ENCODE results near the gene TXNDC2.

Gene TXNDC2

DNA sequence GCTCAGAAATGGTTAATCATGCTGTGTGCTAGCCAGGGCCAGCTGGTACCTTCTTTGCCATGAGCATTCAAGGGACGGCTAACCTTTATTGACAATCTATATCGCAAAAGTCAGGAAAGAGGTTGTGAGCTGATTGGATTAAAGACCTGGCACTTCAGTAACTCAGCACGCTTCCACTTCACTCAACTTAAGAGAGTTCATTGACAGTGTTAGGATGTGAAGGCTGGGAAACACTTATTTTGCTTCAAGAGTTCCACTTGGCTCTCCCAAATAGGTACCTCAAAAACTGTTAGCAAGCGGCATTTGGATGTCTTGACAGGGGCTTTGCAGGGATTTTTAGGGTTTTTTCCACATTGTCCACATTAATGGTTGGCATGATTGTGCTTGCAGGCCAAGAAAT is 25.1 kb upstream of the TXNDC2 start:
- ATAC-seq, result no peak

DNA sequence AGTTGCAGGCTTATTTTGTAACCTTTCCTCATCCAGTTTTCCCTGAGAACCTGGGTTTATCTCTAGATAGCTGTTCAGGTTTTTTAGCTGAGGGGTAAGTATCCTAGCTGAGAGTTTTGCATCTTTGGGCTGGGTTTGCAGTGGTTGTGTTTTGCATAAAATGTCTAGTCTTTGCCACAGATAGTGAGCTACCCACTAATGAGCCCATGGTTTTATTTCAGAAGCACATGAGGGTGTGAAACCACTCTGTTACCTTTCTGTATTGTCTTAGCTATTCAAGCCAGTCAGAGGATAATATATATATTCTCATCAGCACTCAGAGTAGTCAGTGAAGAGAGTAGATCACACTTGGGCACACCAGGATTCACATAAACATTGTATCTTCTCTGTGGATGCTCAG is 24.6 kb upstream of the TXNDC2 start:
- ATAC-seq, result no peak

DNA sequence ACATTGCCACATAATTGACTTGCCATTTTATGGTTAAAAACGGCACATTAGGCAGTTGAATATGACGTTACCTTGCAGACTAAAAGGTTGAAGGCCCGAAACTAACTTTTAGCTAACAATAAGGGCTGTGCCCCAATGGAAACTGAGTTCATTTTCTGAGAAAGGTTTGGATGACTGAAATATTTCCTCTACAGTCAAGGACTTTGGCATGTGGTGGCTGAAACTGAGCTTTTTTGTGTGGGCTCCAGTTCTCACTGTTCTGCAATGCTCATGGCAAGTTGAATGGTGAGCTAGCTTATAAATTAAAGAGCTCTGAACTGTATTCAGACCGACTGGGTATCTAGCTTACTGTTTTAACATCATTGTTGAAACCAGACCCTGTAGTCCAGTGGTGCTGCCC is 23.8 kb upstream of the TXNDC2 start:
- peak; percentile 21 to 45 for ATAC-seq

DNA sequence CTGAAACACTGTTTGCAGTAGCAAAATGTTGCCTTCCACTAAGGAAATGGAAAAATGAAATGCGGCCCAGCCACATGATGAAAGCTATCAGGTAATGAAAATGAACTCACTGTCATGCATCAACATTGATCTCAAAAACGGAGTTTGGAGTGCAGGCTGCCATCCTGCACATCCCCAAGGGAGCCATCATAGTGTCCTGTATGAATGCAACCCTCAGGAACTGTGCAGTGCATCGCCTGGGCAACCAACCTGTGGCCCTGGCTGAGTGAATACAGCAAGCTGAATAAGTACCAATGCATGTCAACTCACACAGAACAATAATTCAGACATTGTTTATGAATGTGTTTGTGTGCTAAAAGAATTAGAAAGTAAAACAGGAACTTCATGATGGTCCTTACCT is 23.1 kb upstream of the TXNDC2 start:
- no peak for ATAC-seq

DNA sequence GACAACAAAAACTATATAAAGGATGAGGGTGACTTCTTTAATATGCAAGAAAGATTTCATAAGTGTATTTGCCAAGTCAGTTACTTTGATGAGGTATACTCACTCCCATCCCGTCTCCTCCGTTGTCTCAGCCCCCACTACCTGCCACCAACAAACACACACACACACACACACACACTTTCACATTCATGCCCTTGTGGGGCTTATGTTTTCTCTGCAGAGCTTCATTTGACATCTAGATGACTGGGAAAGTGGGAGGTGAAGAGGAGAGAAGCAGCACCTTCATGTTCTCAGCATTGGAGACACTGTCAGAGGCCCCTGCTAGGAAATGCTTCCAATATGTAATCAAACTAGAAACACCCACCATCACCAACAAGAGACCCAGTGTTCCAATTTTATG is 22.5 kb upstream of the TXNDC2 start:
- ATAC-seq, result no peak

DNA sequence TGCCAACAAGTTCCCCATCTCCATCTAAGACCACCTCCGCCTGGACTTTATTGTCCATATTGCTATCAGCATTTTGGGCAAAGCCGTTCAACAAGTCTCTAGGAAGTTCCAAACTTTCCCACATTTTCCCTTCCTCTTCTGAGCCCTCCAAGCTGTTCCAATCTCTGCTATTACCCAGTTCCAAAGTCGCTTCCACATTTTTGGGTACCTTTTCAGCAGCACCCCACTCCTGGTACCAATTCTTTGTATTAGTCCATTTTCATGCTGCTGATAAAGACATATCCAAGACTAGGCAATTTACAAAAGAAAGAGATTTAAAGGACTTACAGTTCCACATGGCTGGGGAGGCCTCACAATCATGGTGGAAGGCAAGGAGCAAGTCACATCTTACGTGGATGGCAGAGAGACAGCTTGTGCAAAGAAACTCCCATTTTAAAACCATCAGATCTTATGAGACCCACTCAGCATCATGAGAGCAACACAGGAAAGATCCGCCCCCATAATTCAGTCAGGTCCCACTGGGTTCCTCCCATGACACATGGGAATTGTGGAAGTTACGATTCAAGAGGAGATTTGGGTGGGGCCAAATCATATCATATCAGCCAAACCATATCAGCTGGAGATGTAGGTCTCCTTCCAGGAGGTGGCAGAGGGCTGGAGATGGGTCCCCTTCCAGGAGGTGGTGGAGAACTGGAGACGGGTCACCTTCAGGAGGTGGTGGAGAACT is 19.8 kb upstream of the TXNDC2 start:
- ATAC-seq, result no peak

DNA sequence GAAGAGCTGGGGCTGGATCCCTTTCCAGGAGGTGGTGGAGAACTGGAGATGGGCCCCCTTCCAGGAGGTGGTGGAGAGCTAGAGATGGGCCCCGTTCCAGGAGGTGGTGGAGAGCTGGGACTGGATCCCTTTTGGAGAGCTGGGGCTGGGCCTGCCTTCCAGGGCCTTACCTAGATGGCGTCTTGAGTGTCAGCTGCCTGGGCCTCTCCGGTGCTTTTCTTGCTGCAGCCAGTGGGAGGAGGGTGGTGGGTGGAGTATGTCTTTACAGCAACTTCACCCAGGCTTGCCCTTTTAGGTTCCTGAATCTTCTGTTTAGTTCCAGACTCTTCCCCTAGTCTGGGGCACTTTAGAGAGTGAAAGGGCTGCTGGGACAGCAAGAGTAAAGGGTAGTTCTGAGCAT is 19.1 kb upstream of the TXNDC2 start:
- no peak for ATAC-seq

DNA sequence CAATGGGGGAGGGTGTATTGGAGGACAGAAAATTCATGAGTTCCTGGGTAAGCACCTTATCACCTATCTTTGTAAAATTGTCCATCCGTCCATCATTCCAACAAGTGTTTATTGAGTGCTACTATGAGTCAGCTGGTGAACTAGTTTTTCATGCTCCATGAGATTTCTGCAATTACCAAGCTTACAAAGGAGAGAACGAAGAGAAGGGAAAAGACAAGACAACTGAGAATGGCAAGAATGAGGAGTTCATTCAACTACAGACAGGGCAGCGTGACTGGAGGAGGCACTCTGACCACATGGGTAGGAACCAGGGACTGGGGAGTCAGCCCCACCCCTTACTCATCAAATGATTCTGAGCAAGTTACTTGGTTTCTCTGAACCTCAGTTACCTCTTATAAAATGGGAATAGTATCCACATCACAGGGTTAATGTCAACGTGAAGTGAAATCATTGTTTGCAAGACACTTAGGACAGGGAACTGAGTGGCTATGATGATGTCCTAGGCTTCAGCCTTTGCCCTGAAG is 18.6 kb upstream of the TXNDC2 start:
- no peak for ATAC-seq

DNA sequence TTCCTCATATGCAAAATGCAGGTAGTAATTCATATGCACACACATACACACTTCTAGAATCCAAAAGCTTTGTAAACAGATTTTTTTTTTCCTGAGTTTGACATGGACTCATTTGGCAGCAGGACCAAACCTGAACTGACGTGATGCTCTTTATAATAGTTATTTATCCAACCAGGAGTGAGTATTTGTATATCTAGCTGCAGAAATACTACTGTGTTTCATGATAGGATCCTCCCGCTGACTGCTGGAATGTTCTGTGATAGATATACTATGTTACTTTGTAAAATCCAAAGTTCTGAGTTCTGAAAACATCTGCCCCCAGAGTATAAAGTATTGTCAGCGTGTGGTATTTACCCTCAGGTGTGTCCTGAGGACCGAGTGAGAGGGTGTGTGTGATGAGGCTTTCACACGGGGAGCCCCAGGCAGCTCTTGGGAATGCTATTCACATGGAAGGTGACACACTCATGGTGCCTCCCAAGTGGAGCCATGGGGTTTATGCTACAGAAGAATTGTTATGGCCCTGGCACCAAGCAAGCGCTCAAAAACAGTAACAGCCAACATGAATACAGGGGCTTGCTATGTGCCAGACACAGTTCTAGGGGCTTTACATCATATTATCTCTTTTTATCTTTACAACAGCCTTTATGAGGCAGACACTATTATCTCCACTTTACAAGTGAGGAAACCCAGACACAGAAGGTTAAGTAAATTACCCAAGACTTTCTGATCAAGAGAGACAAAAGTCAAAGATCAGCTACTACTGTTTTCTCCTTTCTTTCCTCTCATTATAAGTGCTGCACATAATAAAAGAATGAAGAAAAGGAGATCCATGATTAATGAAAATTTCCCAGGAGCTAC is 16.7 kb upstream of the TXNDC2 start:
- no peak for ATAC-seq

DNA sequence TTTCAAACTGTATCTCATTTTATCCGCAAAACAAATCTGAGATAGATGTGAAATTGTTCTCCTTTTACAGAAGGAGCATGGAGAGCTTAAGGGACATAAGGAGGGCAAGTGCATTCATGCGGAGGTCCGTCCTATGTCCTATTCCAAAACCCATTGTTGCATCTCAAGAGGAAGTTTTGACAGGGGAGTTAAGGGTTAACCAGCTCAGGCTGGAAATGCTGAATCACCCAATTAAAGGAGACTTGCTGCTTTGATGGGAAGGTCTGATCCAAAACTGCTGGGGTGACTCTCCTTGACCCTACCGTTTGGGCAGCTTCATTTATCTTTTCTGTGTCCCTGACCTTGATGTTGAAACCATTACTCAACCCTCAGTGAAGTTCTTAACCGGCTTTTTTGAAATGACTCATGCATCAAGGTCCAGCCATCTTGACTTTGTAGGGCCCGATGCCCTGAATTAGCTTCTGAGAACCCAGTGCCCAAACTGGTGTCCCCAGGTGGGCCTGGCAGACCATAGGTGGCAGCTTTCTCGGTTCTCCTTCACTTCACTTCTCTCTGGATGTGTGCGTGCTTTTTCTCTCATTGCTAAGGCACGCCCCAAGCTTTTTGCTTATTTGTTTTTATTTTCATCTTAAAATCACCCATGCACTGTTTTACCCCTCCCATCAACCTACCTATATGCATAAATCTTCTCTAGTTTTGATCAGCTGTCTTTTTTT is 15.9 kb upstream of the TXNDC2 start:
- no peak for ATAC-seq

DNA sequence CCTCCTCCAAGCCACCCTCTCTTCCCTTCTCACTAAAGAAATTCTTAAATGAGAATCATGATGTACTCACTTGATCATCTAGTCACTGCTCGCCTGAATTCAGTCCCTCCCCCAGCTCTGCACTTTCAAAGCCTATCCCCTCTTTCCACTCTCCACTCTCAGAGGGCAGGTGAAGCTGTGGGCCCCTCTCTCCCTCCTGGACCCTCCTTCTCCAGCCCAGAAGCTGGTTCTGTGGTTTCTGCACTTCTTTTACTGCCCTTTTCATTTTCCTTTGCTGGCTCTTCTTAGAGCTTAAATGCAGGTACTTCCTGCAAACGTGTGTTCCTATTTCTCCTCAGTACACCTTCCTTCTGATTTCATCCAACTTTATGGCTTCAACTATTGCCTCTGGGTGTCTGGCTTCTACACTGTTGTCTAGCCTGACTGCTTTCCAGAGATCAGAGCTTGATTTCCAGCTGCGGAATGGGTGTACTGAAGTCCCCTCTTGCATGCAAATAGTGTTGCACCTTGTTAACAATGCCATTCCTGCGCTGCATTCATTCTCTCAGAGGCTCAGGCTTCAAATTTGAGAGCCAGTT is 15.3 kb upstream of the TXNDC2 start:
- ATAC-seq, result no peak

DNA sequence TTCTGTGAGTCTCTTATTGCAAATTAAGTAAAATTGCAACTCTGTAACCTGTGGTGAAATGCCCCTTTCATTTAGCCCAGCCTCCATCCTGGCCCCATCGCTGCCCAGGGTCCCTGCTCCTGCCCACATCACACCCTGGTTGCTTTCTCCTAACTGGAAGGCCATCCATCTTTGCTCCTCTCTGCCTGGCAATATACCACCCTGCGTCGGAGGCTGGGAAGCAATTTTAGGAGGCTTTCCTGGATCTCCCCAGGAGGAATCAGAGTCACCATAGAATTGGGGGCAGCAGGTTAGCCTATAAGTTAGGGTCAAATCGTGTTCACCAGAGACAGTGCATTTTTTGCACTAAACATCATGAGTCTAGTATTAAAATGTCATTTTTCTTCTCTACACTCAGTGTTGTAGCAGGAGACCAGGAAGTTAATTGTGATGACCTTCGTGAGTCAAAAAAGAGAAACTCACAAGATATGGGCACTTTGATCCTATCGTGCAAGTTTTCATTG is 14.5 kb upstream of the TXNDC2 start:
- no peak for ATAC-seq

DNA sequence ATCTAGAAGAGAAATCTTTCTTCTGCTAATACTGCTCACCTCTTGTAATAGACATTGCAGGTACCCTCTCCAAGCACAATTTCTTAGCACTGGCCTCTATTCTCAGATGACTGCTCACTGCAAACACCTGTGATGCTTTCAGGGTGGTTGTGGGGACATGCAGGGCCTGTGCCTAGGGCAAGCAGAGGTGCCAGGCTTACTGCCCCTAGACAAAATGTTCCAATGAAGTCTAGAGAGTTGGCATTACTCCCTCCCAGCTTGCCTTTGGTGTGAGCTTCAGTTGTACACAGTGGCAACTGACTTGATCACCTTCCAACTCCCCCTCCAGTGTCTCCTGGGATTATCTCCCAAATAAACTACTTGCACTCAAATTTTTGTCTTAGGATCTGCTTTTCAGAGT is 12.9 kb upstream of the TXNDC2 start:
- ATAC-seq, result no peak

DNA sequence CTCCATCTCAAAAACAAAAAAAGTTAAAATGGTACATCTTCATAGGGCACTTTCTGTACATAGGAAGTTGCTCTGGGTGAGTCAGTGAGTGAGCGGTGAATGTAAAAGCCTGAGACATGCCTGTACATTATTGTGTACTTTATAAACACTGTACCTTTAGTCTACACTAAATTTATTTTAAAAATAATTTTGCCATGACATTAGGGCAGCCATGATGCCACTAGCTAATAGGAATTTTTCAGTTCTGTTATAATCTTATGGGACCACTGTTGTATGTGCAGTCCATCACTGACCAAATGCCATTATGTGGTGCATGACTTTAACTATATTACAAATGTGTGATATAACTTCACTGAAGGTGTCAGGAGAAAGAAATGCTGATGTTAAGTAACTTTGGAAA is 11.0 kb upstream of the TXNDC2 start:
- ATAC-seq, result no peak

DNA sequence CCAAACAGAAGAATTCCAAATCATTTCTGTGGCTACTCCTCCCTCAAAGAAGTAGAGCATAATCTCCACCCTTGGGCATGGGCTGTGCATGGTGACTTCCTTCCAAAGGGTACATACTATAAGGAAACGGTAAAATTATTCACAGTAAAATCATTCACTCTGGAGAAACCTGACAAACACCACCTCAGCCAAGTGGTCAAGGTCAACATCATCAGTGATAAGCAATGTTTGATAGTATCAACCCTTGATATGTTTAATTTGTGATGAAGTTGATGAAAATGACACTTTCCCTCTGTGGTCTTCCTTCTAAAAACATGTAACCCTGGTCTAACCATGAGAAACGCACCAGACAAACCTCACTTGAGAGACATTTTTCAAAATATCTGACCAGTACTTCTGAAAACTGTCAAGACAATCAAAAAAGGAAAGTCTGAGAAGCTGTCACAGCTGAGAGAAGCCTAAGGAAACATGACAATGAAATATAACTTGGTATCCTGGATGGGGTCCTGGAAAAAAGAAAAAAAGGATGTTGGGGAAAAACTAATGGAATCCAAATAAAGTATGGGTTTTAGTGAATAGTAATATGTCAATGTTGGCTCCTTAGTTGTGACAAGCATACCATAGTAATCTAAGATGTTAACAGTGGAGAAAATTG is 9.4 kb upstream of the TXNDC2 start:
- ATAC-seq, result no peak

DNA sequence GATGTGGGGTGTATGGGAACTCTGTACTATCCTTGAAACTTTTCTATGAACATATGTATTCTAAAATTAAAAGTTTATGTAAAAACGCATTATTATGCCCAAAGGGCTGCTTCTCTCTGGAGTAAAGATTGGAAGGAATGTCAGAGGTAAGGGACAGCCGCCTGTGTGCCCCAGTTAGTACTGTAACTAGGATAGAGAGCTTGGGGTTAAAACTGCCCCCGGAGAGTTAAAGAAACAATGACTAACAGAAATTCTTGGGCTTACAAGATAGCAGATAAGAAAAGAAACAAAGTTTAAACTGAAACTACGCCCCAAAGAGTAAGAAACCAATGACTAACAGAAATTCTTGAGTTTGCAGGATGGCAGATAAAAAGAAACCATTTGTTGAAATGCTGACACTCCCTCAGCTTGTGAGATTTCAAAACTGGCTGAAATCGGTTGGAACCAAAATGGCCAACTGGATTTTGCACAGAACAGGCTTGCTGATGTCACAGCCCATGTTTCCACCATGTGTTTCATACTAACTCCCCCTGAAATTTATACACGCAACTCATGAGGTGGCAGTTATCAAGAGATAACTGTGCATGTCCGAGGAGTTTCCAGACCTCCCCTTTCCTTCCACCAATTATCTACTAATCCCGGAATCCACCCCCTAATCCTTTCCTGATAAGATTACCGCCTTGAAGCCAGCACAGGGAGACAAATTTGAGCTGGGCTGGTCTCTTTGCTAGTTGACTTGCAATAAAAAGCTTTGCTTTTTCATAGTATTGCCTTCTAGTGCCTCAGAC is 8.7 kb upstream of the TXNDC2 start:
- peak; percentile 51 to 82 for ATAC-seq

DNA sequence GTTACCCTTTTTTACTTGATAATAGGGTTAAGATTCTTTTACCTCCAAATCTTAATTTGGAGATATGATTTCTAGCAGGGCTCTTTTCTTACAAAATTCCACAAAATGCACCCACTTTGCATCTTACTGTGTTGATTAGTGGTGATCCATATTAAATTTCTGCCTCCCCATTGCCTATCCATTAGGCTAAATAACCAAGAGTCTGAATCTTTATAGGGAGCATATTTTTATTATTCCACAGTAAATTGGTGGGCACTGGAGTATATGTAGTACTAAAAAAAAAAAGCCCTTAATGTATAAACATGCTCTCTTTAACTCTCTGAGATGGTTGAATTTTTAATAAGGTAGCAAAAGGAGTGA is 8.1 kb upstream of the TXNDC2 start:
- ATAC-seq, result no peak

DNA sequence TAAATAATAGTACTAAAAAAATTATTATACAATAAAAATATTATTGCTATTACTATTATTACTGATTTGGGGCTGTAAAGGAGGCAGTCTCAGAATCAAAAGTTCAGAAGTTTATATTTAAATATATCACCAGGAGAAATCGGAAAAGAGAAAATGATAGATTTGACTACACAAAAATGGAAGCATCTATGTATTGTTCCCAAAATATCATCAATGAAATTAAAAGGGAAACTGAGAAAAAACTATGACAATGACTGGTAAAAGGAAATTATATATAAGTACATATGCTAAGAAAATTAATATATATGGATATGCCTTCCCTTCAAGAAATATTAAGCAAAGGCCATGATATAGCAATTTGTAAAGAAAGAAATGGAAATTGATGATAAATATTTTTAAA is 7.7 kb upstream of the TXNDC2 start:
- ATAC-seq, result no peak

DNA sequence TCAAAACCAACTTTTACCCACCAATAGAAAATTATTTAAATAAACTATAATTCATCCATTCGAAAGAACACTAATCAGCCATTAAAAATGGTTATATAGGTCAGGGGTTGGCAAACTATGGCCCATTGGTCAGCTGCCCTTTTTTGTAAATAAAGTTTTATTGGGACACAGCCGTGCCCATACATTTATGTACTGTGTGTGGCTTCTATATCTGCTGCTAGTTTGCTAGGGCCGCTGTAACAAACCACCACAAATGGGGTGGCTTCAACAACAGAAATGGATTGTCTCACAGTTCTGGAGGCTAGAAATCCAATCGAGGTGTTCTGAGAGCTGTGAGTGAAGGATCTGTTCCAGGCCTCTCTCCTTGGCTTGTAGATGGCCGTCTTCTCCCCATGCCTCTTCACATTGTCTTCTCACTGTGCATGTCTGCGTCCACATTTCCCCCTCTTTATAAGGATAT is 7.0 kb upstream of the TXNDC2 start:
- ATAC-seq, result no peak

DNA sequence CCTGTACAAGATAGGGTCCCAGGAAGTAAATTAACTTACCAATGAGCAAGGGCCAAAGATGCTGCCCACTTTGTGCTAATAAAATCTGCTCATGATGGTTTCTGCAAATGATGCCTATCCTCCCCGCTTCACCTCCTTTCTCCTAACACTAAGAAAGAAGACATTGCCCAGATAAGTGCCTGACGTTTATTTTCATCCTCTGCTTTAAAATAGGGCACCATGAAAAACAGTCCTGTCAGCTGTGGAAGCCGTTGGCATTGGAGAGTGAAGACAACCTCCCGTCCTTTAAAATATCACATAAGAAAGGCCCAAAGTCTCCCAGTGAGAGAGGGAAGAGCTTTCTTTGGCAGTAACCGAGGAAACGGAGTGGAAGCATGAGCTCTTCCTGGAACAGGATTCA is 1.7 kb upstream of the TXNDC2 start:
- ATAC-seq, result no peak

DNA sequence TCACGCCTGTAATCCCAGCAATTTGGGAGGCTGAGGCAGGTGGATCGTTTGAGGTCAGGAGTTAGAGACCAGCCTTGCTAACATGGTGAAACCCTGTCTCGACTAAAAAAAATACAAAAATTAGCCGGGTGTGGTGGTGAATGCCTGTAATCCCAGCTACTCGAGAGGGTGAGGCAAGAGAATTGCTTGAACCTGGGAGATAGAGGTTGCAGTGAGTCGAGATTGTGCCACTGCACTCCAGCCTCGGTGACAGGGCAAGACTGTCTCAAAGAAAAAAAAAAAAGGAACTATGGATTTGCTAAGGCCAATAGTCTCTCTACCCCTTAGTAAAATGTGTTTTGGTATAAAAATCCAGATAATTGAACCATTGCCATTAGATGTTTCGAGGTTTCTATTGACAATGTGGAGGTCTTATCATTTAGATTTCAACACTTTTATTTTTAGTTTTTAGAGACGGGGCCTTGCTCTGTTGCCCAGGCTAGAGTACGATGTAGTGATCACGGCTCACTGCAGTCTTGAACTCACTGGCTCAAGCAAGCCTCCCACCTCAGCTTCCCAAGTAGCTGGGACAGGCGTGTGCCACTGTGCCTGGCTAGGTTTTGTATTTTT is 1.1 kb upstream of the TXNDC2 start:
- no peak for ATAC-seq
